SK-N-MC (cell line): ENCODE data around the gene PAX7.

Experiments used
- EZH2 ChIP-seq: fragments of 200-600 bp; sonication (generic); IDR thresholded peaks from one replicate; pipeline ENCODE4 v1.6.1; 2017; ENCODE audit warnings: antibody characterized with exemption
- POLR2AphosphoS5 ChIP-seq: IDR thresholded peaks from 2 replicates; pipeline ENCODE4 v1.6.1; 2012; ENCODE audit warnings: mild to moderate bottlenecking, low read depth, low read length, borderline replicate concordance

- TF ChIP-seq EZH2 (no peak), POLR2AphosphoS5 (no peak)
These were observed 103.4 kb downstream of the PAX7 start for GRCh38 chr1:18734001-18734400.
